ENCODE measurements around the gene PDE11A. TPM values are rescaled to one million over a fixed set of nuclear protein-coding genes. Genes with fewer than 3 reads are reported as not detected.

The PDE11A gene
- total RNA-seq, 1 donor from 2014 or later: 0.75 TPM

- Histone ChIP-seq H3K27me3 (no peaks in the 10 kb centered on the region), H3K36me3 (no peaks in the 10 kb centered on the region), H3K9me3 (no peaks in the 10 kb centered on the region), H3K4me1 (no peaks in the 10 kb centered on the region), H3K4me3 (no peak overlapping the region), H3K27ac (no peak overlapping the region)
- no peak for DNase-seq (ENCODE audit: low spot score in 2 of 2)
- TF ChIP-seq, protein P1, sequence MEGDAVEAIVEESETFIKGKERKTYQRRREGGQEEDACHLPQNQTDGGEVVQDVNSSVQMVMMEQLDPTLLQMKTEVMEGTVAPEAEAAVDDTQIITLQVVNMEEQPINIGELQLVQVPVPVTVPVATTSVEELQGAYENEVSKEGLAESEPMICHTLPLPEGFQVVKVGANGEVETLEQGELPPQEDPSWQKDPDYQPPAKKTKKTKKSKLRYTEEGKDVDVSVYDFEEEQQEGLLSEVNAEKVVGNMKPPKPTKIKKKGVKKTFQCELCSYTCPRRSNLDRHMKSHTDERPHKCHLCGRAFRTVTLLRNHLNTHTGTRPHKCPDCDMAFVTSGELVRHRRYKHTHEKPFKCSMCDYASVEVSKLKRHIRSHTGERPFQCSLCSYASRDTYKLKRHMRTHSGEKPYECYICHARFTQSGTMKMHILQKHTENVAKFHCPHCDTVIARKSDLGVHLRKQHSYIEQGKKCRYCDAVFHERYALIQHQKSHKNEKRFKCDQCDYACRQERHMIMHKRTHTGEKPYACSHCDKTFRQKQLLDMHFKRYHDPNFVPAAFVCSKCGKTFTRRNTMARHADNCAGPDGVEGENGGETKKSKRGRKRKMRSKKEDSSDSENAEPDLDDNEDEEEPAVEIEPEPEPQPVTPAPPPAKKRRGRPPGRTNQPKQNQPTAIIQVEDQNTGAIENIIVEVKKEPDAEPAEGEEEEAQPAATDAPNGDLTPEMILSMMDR (IDR thresholded peaks at IDR 0.05): no peak
- intact Hi-C loops (cut with DNase I): no loop called here
These were observed 261.7 kb downstream of the PDE11A start for GRCh38 chr2:177810906-177811305.

DNA sequence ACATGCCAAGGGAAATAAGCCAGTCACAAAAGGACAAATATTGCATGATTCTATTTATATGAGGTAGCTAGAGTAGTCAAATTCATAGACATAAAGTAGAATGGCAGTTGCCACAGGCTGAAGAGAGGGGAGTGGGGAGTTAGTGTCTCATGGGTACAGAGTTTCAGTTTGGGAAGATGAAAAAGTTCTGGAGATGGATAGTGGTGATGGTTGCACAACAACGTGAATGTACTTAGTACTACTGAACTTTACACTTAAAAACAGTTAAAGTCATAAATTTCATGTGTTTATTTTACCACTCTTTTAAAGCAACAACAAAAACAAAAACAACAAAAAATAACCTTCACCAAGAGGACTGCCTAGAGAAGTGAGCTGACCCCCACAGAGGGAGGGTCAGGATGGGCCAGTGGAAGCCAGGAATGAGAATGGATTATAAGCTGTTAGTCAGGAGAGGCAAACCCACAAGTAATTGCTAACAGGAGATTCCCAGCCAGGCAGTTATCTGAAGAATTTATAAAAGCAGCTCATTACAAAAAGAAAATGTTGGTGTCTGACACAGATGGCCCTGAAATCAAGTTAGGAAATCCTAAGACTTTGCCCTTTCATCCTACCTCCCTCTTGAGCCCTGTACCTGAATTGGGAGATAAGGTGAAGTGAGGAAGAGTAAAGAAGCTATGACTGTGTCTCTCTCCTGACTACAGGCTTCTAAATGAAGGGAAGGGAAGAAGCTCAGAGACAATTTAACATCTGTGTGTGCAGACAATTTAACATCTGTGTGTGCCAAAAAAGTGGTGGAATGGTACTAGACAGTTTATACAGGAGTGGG lies 263.4 kb downstream of the PDE11A start:
- Histone ChIP-seq H3K36me3 (no peaks in the 10 kb centered on the region), H3K27me3 (no peaks in the 10 kb centered on the region), H3K4me1 (no peaks in the 10 kb centered on the region), H3K4me3 (no peak overlapping the region), H3K9me3 (no peaks in the 10 kb centered on the region), H3K27ac (no peak overlapping the region)
- no peak for DNase-seq (ENCODE audit: low spot score in 2 of 2)
- intact Hi-C loops (cut with DNase I): no loop called here
- TF ChIP-seq, protein P1 (IDR thresholded peaks at IDR 0.05): no peak

- Histone ChIP-seq H3K9me3 (no peaks in the 10 kb centered on the region), H3K4me3 (no peak overlapping the region), H3K36me3 (no peaks in the 10 kb centered on the region), H3K27me3 (no peaks in the 10 kb centered on the region), H3K27ac (no peak overlapping the region), H3K4me1 (no peaks in the 10 kb centered on the region)
- DNase-seq (ENCODE audit: low spot score in 2 of 2): no peak
- TF ChIP-seq, protein P1 (IDR thresholded peaks at IDR 0.05): no peak
- intact Hi-C loops (cut with DNase I): no loop called here
These were observed 266.6 kb downstream of the PDE11A start for GRCh38 chr2:177806025-177806424.

GRCh38 chr2:177799531-177799930 lies 273.0 kb downstream of the PDE11A start:
- Histone ChIP-seq H3K36me3 (no peaks in the 10 kb centered on the region), H3K9me3 (no peaks in the 10 kb centered on the region), H3K27ac (no peak overlapping the region), H3K4me3 (no peak overlapping the region), H3K27me3 (no peaks in the 10 kb centered on the region), H3K4me1 (no peaks in the 10 kb centered on the region)
- intact Hi-C loops (cut with DNase I): no loop called here
- TF ChIP-seq, protein P1 (IDR thresholded peaks at IDR 0.05): peak in 1 of 3 experiments; percentile 24
- DNase-seq (ENCODE audit: low spot score in 2 of 2): no peak

- Histone ChIP-seq H3K4me1 (no peaks in the 10 kb centered on the region), H3K4me3 (no peak overlapping the region), H3K27me3 (no peaks in the 10 kb centered on the region), H3K27ac (no peak overlapping the region), H3K36me3 (no peaks in the 10 kb centered on the region), H3K9me3 (no peaks in the 10 kb centered on the region)
- intact Hi-C loops (cut with DNase I): no loop called here
- DNase-seq (ENCODE audit: low spot score in 2 of 2): no peak
- TF ChIP-seq, protein P1 (IDR thresholded peaks at IDR 0.05): no peak
These were observed 274.8 kb downstream of the PDE11A start for GRCh38 chr2:177797808-177798207.
